Measurements from ENCODE around the gene PRDM16.
"Not testable (repeated sequence)": the region's sequence is repeated elsewhere in the genome, so short reads cannot be mapped to it uniquely, and the experiment has no call there.

Gene PRDM16

GRCh38 chr1:3226701-3227350 is 157.8 kb downstream of the PRDM16 start:
- DNase-seq (ENCODE audit: low read depth, low spot score): no peak

DNA sequence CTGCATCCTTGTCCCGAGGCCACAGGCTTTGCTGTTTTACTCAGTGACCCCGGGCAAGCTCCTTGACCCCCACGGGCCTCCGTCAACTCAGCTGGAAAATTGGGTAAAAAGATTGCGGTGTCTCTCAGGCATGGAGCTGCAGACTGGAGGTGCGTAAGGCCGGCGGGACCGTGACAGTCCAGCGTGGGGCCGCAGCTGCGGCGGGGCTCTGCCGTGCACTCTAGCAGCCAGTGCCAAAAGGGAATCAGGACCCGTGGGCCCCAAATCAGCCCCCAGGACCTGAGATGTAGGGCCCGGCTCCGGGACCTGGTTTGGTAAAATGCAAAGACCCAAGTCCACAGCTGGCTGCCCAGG is 158.3 kb downstream of the PRDM16 start:
- no peak for DNase-seq (ENCODE audit: low read depth, low spot score)

- DNase-seq (ENCODE audit: low read depth, low spot score): no peak
Observed at GRCh38 chr1:3227893-3228292, 158.9 kb downstream of the PRDM16 start.

DNA sequence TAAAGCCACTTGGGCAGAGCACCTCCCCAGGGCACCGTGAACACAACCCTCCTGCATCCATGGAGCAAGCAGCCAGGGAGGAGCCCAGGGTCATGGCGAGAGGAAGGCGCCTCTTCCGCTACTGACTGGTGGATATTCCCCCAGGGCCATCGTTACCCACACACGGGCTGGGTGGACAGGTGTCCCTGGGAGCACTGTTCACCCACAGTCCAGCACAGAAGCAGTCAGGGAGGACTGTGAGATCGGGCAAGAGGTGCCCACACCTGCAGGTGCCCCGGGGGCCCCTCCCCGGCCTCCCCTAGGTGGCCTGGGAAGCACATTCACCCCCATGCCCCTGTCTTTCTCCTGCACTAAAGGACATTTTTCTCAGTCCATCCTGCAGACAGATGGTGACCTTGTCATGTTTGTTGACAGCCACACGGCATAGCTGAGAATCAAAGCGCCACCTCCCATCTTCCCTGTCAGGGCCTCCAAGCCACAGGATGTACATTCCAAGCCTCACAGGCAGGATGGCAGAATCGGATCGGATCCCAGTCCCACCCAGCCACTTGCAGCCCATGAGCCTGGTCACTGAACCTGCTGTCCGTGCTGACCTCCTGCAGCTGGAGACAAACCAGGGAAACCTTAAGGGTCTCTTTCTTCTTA is 160.2 kb downstream of the PRDM16 start:
- DNase-seq (ENCODE audit: low read depth, low spot score): no peak

- DNase-seq (ENCODE audit: low read depth, low spot score): no peak
Observed at GRCh38 chr1:3230553-3230952, 161.6 kb downstream of the PRDM16 start.

GRCh38 chr1:3231245-3231644 is 162.2 kb downstream of the PRDM16 start:
- no peak for DNase-seq (ENCODE audit: low read depth, low spot score)

DNA sequence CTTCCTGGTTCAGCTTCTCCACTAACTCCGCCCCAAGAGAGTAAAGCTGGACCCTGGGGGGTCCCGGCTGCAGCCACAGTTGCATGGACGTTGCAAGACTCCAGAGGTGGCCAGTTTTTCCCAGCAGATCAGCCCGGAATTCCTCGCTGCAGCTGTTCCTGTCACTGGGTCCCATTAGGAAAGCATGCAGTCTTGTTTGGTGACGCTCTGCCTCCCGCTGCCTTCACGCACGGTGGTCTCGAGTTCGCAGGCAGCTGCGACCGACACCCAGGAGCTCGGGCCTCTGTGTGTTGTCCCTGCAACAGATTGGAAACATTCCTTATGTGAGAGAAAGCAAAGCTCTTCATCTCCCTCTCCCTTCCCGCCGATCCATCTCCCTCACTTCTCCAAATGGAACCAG is 162.8 kb downstream of the PRDM16 start:
- no peak for DNase-seq (ENCODE audit: low read depth, low spot score)

GRCh38 chr1:3233031-3233430 is 164.0 kb downstream of the PRDM16 start:
- no peak for DNase-seq (ENCODE audit: low read depth, low spot score)

DNA sequence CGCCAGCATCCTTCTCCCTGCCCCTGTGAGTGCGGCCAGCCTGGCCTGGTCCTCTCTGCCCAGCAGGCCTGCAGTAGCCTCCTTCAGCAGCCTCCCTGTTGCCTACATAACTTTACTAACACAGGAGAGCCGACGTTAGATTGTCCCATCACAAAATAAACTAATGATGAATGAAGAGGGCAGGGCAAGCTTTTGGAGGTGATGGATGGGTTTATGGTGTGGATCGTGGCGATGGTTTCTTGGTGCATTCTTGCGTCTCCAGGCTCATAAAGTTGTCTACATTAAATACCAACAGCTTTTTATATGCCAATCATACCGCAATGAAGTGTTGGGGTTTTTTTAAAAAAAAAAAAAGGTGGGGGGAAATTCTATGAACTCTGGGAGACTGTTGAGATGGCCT is 164.5 kb downstream of the PRDM16 start:
- no peak for DNase-seq (ENCODE audit: low read depth, low spot score)

DNA sequence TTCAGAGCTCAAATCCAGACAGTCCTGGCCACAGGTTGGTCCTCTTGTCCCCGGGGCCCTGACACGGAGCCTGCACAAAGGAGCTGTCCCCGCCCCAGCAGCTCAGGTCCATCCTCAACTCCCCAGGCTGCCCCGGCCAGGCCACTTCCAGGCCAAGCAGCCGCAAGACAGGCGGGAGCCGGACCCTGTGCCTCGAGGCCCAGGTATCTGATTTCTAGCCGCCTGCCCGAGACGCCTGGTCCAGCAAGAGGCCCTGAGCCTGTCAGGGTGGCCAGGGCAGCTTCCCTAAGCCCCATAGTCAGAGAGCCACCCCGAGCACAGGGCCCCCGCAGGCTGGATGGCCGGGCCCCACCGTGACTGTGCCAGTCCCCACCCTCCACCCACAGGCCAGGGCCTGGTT is 165.3 kb downstream of the PRDM16 start:
- no peak for DNase-seq (ENCODE audit: low read depth, low spot score)

DNA sequence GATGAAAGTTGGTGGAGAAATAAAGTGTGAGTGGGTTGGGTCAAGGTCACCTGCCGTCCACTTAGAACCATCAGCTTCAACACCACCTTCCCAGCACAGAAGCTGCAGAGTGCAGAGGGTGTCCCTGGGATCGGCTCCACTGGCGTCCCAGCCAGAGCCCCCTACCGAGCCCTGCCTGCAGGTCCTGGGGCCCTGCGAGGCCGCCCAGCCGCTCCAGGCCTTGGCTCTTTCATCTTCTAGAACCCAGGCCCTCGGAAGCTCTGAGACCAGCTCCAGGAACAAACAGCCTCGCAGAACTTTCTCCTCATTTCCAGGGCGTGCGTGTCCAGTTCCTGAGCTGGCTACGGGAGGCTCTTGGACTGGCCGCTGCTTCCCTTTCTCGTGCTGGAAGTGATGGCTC is 166.0 kb downstream of the PRDM16 start:
- DNase-seq (ENCODE audit: low read depth, low spot score): no peak

DNA sequence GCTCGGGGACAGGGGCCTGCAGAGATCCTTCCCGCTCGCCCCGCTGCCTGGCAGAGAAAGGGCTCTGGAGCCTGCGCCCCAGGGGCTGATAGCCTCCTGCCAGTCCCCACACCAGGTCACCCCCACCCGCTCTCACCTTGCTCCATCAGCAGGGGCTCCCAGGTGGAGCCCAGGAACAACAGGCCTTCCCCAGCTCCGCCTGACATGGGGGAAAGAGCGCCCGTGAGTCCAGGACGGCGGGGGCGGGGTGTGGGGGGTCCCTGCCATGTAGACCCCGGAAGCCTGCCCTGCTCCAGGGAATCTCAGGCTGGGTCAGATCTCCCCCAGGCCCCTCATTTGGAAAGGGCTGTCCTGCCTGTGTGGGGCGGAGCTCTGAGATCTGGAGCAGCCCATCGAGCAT is 166.5 kb downstream of the PRDM16 start:
- no peak for DNase-seq (ENCODE audit: low read depth, low spot score)

DNA sequence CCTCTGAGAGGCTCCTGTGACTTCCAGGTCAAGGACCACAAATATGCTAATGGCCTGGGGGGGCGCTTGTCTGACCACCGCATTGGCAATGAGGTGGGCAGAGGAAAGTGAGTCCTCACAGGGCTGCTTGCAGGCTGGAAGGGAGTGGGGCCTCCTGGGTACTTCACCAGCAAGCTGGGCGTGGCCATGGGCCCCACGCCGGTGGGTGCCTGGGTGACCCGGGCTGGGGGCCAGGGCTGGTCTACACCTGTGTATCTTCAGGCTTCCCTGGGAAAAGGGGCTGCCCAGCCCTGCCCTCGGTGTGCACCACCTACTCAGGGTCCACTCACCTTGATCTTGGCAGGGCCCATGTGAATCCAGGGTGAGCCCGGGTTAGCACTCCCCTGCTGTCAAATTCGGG is 167.4 kb downstream of the PRDM16 start:
- DNase-seq (ENCODE audit: low read depth, low spot score): no peak

DNA sequence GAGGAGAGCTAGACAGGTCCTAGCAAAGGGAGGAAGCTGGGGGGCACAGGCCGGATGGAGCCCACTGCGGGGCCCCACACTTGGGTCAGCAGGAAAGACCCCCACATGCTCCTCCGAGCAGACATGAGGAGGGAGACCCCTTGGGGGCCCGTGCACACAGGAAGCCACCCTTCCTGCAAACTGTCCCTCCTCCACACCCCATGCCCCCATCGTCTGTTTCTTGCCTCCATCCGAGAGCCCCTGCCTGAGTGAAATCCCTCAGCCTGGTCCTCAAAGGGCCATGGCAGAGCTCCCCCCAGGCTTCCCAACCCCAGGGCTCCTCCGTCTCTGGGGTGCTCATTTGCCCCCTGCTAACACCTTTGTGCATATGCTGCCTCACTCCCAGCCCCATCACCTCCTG is 168.0 kb downstream of the PRDM16 start:
- no peak for DNase-seq (ENCODE audit: low read depth, low spot score)

- no peak for DNase-seq (ENCODE audit: low read depth, low spot score)
Observed at GRCh38 chr1:3237570-3237969, 168.6 kb downstream of the PRDM16 start.

GRCh38 chr1:3237994-3238702 is 169.1 kb downstream of the PRDM16 start:
- no peak for DNase-seq (ENCODE audit: low read depth, low spot score)

DNA sequence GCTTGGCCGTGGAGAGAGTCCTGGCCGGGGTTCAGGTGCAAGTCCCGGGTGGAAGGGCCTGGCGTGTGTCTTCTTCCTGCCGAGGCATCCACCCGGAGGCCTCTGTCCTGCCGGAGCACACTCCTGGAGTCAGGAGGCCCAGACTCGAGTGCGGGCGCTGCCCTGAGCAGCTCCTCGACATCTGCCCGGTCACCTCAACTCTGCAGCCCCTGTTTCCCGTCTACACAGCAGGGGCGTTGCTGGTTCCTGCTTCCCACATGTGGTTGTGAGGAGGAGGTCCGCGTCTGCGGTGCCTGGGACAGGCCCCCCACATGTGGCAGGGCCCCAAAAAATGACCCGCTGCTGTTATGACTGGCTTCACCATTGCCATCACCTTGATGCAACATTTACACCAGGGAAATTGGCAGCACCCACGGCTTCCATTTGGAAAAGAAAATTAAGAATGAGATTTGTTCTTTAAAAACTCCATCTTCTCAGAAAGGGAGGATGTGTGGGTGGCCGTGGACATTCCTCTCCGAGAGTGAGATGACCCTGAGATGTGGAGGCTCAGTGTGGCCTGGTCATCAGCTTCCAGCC is 169.8 kb downstream of the PRDM16 start:
- no peak for DNase-seq (ENCODE audit: low read depth, low spot score)

DNA sequence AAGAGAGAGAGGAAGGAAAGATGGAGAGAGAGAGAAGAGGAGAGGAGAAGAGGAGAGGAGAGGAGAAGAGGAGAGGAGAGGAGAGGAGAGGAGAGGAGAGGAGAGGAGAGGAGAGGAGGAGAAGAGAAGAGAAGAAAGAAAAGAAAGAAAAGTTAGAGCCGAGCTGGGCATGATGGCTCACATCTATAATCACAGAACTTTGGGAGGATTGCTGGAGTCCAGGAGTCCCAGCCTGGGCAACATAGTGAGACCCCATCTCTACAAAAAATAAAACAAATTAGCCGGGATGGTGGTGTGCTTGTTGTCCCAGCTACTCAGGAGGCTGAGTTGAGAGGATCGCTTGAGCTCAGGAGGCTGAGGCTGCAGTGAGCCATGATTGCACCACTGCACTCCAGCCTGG is 171.0 kb downstream of the PRDM16 start:
- not testable (repeated sequence) for DNase-seq (ENCODE audit: low read depth, low spot score)

- no peak for DNase-seq (ENCODE audit: low read depth, low spot score)
Observed at GRCh38 chr1:3240524-3241235, 171.7 kb downstream of the PRDM16 start.

- DNase-seq (ENCODE audit: low read depth, low spot score): no peak
Observed at GRCh38 chr1:3241236-3241550, 172.2 kb downstream of the PRDM16 start.

DNA sequence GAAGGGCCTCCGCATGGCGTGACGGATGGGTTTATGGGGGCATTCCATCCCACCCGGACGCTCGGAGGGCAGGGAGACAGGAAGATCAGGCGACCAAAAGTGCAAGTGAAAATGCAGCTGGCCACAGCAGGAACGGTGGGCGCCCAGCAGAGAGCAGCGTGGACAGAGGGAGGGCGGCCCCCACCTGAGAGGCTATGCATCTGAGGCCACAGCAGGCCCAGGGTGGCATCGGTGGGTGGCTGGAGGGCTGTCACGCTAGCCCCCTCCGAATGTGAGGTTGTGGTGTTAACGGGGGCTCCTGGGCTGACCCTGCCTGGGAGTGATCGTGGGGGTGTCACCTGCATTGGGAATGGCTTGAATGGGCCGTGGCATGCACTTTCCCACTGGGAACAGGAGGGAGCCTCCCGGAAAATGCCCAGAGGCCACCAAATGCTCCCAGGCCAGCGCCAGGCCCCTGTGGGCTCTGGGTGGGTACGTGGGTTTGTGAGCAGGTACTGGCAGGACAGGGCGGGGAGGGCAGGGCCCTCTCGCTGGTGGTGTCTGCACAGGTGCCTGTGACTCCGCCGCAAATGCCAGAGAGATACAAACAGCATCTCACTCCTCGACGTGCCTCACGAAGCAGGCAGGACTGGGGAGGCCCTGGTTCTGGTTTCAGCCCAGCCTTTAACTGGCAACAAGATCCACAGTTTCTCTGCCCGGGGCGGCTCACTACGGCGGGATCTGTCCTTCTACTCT is 172.8 kb downstream of the PRDM16 start:
- DNase-seq (ENCODE audit: low read depth, low spot score): no peak
